Measurements from ENCODE around the gene OXLD1. TPM values are rescaled to one million over a fixed set of nuclear protein-coding genes. Genes with fewer than 3 reads are reported as not detected.

OXLD1 gene
- total and polyA plus RNA-seq, 10 of the 15 experiments (the other 5 are each of a cell fraction or from before 2014, with no cell fraction given): 4.6 to 89.5 (median 39.8) TPM

- no peak for TF ChIP-seq RCOR1 (conservative IDR thresholded peaks at IDR 0.05; ENCODE audit: low read depth, low read length)
- TF ChIP-seq RAD21 (IDR thresholded peaks at IDR 0.05; ENCODE audit: insufficient read depth, low read depth, low read length): no peak
- no peak for TF ChIP-seq NFYA (IDR thresholded peaks at IDR 0.05; ENCODE audit: borderline replicate concordance, low read depth, low read length)
- TF ChIP-seq PRDM15 (CRISPR knock-in tag; IDR thresholded peaks at IDR 0.05): no peak
- TF ChIP-seq CREM (IDR thresholded peaks at IDR 0.05; ENCODE audit: low read depth): peak; percentile 97
- no peak for TF ChIP-seq ETV6 (conservative IDR thresholded peaks at IDR 0.05 in 1 of 2, IDR thresholded peaks at IDR 0.05 in 1 of 2; ENCODE audit: borderline replicate concordance in 1 of 2, low read depth in 1 of 2)
- TF ChIP-seq NBN (IDR thresholded peaks at IDR 0.05): peak; percentile 42; the same call in 1 of the 2 replicates
- TF ChIP-seq POLR2AphosphoS5 (IDR thresholded peaks at IDR 0.05; ENCODE audit: low read length): peak; percentile 95
- TF ChIP-seq ZBTB4 (CRISPR knock-in tag; IDR thresholded peaks at IDR 0.05): peak; percentile 38; the same call in 1 of the 2 replicates
- no peak for TF ChIP-seq EZH2 (IDR thresholded peaks at IDR 0.05; ENCODE audit: borderline replicate concordance, control insufficient read depth, low read depth, low read length)
- peak; percentile 95 for TF ChIP-seq NR2F1 (conservative IDR thresholded peaks at IDR 0.05)
- peak; percentile 90 for TF ChIP-seq TAF1 (IDR thresholded peaks at IDR 0.05; ENCODE audit: borderline replicate concordance, low read depth, low read length)
- TF ChIP-seq TCF7 (IDR thresholded peaks at IDR 0.05; ENCODE audit: borderline replicate concordance): no peak
- TF ChIP-seq ZNF687 (IDR thresholded peaks at IDR 0.05): peak; percentile 43; the same call in 1 of the 2 replicates
- TF ChIP-seq MYC (IDR thresholded peaks at IDR 0.05; ENCODE audit: insufficient read depth, insufficient read length, insufficient replicate concordance, low read length, severe bottlenecking): peak; percentile 96
- TF ChIP-seq IRF4 (IDR thresholded peaks at IDR 0.05; ENCODE audit: low read depth, low read length): 0 out of 2 replicates have a peak, but pooled peaks have one; percentile 46
These were observed 36.7 kb upstream of the OXLD1 start, which contains the start of gene MRPL12 (continued) for GRCh38 chr17:81702934-81703746.

Data from GM12878 (cell line).